MCF 10A (cell line): ENCODE results near the gene GNG7. TPM values are rescaled to one million over a fixed set of nuclear protein-coding genes. Genes with fewer than 3 reads are reported as not detected.
A peak's percentile ranks its signal among the peaks of the same experiment; 100 is the strongest.
"Not testable (repeated sequence)": the region's sequence is repeated elsewhere in the genome, so short reads cannot be mapped to it uniquely, and the experiment has no call there.

Experiments used
- BruUV-seq: library from RNA; stranded (reverse); fragments of 400-500 nt; replicated peaks from 2 replicates; lab custom pipeline; 2021; lab: Mats Ljungman, UMichigan
- CTCF ChIA-PET: fragments of 300-600 bp; sonication (Branson Sonifier 250); formaldehyde crosslinking; extraction: SDS; loops from one replicate; lab custom pipeline; 2021; ENCODE audit warnings: antibody characterized with exemption, inconsistent platforms; lab: Yijun Ruan, JAX
- POLR2A ChIA-PET: fragments of 300-600, 350-650 bp; sonication (Branson Sonifier 250); formaldehyde crosslinking; extraction: SDS; loops from one replicate; lab custom pipeline; 2020; ENCODE audit warnings: antibody characterized with exemption, inconsistent platforms; lab: Yijun Ruan, JAX
- DNase-seq: peaks from one replicate; pipeline ENCODE4 v3.0.0-alpha.2; 2018; ENCODE audit not compliant: unreplicated experiment
- H3K27ac Mint-ChIP-seq: one replicate; pipeline ENCODE4 v1.8.0; 2022; ENCODE audit warnings: mild to moderate bottlenecking, low read depth, mixed read lengths; ENCODE audit not compliant: unreplicated experiment
- H3K27me3 Mint-ChIP-seq: one replicate; pipeline ENCODE4 v1.8.0; 2022; ENCODE audit warnings: mixed read lengths; ENCODE audit not compliant: insufficient read depth, unreplicated experiment
- H3K36me3 Mint-ChIP-seq: one replicate; pipeline ENCODE4 v1.8.0; 2022; ENCODE audit warnings: mild to moderate bottlenecking, moderate library complexity, mixed read lengths; ENCODE audit not compliant: insufficient read depth, unreplicated experiment
- H3K4me1 Mint-ChIP-seq: one replicate; pipeline ENCODE4 v1.8.0; 2022; ENCODE audit warnings: mixed read lengths; ENCODE audit not compliant: insufficient read depth, unreplicated experiment
- H3K4me3 Mint-ChIP-seq: one replicate; pipeline ENCODE4 v1.8.0; 2022; ENCODE audit warnings: mild to moderate bottlenecking, moderate library complexity, mixed read lengths; ENCODE audit not compliant: unreplicated experiment
- H3K9me3 Mint-ChIP-seq: one replicate; pipeline ENCODE4 v1.8.0; 2022; ENCODE audit warnings: mixed read lengths; ENCODE audit not compliant: unreplicated experiment
- CTCF ChIP-seq: fragments of 200-600 bp; IDR thresholded peaks from one replicate; pipeline ENCODE4 v1.8.0; 2022; ENCODE audit warnings: antibody characterized with exemption, mild to moderate bottlenecking; ENCODE audit not compliant: unreplicated experiment
- intact Hi-C: fragments of 100-400 bp; cut with micrococcal nuclease; formaldehyde crosslinking; loops from 2 replicates; pipeline ENCODE4 v1.14.1; 2022
- total RNA-seq: library from RNA; stranded (reverse); gene quantifications from 2 replicates; pipeline ENCODE4 v1.2.3, GENCODE V29; 2022

GNG7 gene
- total RNA-seq, 1 experiment from 2014 or later: 0.51 TPM

GRCh38 chr19:2610637-2611482 lies 91.6 kb downstream of the GNG7 start:
- Mint-ChIP-seq H3K9me3 (no peaks in the 10 kb centered on the region), H3K27me3 (peaks cover 11% of the 10 kb centered on the region), H3K36me3 (no peaks in the 10 kb centered on the region), H3K27ac (no peak overlapping the region), H3K4me3 (peak overlapping the region; percentile 64), H3K4me1 (no peaks in the 10 kb centered on the region)
- CTCF ChIA-PET: interaction anchor here (0.6 to 4.3 kb wide), 26 partner anchors 10 to 1530 kb away, joined by 3 to 45 read pairs (median 4); partner anchors contain the start of gene GADD45B
- peak; percentile 90 for DNase-seq
- TF ChIP-seq CTCF: peak; percentile 96
- BruUV-seq: no TSS peak
- POLR2A ChIA-PET: interaction anchor here (0.6 to 6.4 kb wide), 8 partner anchors 16 to 183 kb away, joined by 3 to 104 read pairs (median 4); partner anchors contain the start of genes GADD45B, GNG7 and TIMM13
- intact Hi-C loops: loop anchor here (1.0 to 10.0 kb wide), 5 partner anchors 34 to 454 kb away; partner anchors contain the start of genes PLEKHJ1 and SF3A2

- Mint-ChIP-seq H3K4me1 (no peaks in the 10 kb centered on the region), H3K36me3 (no peaks in the 10 kb centered on the region), H3K9me3 (no peaks in the 10 kb centered on the region), H3K27ac (no peak overlapping the region), H3K4me3 (no peak overlapping the region), H3K27me3 (peaks cover 11% of the 10 kb centered on the region)
- no TSS peak for BruUV-seq
- CTCF ChIA-PET: interaction anchor here (0.7 to 4.3 kb wide), 5 partner anchors 7 to 137 kb away, joined by 3 to 45 read pairs (median 12); partner anchors contain the start of gene GADD45B
- no peak for TF ChIP-seq CTCF
- intact Hi-C loops: loop anchor here (2.0 to 10.0 kb wide), 4 partner anchors 32 to 453 kb away; partner anchors contain the start of genes PLEKHJ1 and SF3A2
- DNase-seq: no peak
- POLR2A ChIA-PET: interaction anchor here (0.6 to 6.4 kb wide), 6 partner anchors 8 to 140 kb away, joined by 3 to 104 read pairs (median 6); partner anchors contain the start of gene GADD45B
Observed at GRCh38 chr19:2609389-2610116, 92.9 kb downstream of the GNG7 start.

- H3K27ac Mint-ChIP-seq, H3K4me3 Mint-ChIP-seq, intact Hi-C loops, H3K4me1 Mint-ChIP-seq, H3K36me3 Mint-ChIP-seq, DNase-seq, H3K9me3 Mint-ChIP-seq, BruUV-seq: not testable (repeated sequence)
- H3K27me3 Mint-ChIP-seq: peaks cover 11% of the 10 kb centered on the region
- ChIA-PET POLR2A (interaction anchor here (0.6 to 6.4 kb wide), 3 partner anchors 30 to 134 kb away, joined by 3 to 104 read pairs (median 8); partner anchors contain the start of gene GADD45B), CTCF (interaction anchor here (0.6 to 4.3 kb wide), 5 partner anchors 8 to 136 kb away, joined by 3 to 45 read pairs (median 3); partner anchors contain the start of gene GADD45B)
Observed at GRCh38 chr19:2609034-2609388, 93.5 kb downstream of the GNG7 start.

- CTCF ChIA-PET: interaction anchor here (0.6 to 4.3 kb wide), 3 partner anchors 28 to 136 kb away, joined by 3 to 45 read pairs (median 3); no protein-coding TSS in a partner anchor
- no TSS peak for BruUV-seq
- H3K36me3 Mint-ChIP-seq: no peaks in the 10 kb centered on the region
- TF ChIP-seq CTCF: no peak
- no peak overlapping the region for H3K4me3 Mint-ChIP-seq
- intact Hi-C loops: no loop called here
- DNase-seq: no peak
- POLR2A ChIA-PET: interaction anchor here (0.6 to 1.6 kb wide), 2 partner anchors 29 to 56 kb away, joined by 3 to 8 read pairs; no protein-coding TSS in a partner anchor
- H3K4me1 Mint-ChIP-seq: no peaks in the 10 kb centered on the region
- no peaks in the 10 kb centered on the region for H3K9me3 Mint-ChIP-seq
- H3K27ac Mint-ChIP-seq: no peak overlapping the region
- H3K27me3 Mint-ChIP-seq: peaks cover 11% of the 10 kb centered on the region
Observed at GRCh38 chr19:2608602-2608922, 93.9 kb downstream of the GNG7 start.
